NK-92 treated with Interleukin-12 subunit alpha and Interleukin-12 subunit beta, amount 100 ng/mL, for 24 hours (cell line): ENCODE data around the gene MCF2L.

Source experiments
- DNase-seq: peaks from one replicate; lab custom pipeline; 2025; lab: John Stamatoyannopoulos, UW

The MCF2L gene

DNA sequence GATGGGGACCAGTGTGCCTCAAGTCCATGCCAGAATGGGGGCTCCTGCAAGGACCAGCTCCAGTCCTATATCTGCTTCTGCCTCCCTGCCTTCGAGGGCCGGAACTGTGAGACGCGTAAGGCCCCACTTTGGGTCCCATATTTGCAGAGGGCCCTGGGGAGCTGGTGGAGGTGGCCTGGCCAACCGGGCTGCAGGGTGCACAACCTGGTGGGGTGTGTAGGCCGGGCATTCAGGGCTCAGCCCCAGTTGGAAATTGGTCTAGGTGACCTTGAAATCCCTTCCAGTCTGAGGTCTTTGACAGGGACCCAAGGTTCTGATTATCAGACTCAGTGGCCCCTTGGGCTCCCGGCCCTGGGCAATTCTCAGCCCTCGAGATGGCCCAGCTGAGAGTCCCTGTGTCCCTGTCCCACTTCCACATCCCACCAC lies 144.8 kb downstream of the MCF2L start:
- no peak for DNase-seq

DNA sequence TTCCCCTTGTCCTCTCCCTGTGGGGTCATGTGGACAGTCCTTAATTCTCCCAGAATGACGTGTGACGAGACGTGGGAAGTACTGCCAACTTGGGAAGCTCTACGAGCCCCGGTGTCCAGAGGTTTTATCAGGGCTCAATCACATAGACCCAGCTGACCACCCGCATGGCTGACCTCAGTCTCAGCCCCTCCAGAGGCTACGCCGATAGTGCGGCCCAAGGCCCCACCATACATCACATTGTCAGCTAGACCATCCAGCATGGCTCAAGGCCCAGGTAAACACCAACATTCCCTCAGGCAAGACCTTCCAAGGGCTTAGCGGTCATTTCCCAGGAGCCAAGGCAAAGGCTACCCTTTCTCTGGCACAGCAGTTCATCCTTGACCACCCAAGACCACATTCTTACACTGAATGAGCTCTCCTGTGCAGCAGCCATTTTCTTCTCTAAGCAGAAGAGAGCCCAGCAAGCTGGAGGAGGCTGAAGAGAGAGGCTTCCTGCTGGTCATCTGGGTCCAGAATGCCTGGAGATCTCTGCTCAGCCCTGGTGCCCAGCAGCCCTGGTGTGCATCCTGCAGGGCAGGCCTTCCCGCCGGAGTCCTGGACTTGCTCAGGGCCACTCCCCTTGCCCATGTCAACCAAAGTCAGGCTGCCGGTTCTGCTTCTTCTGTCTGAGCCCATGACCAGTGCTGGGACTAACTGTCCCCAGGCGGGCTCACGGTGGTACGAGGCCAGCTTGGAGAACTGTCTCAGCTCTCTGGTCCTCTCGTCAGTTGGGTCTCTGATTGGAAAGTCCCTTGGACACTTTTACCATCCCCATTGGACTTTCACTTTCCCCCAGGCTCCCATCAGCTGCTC lies 145.7 kb downstream of the MCF2L start:
- DNase-seq = no peak

DNA sequence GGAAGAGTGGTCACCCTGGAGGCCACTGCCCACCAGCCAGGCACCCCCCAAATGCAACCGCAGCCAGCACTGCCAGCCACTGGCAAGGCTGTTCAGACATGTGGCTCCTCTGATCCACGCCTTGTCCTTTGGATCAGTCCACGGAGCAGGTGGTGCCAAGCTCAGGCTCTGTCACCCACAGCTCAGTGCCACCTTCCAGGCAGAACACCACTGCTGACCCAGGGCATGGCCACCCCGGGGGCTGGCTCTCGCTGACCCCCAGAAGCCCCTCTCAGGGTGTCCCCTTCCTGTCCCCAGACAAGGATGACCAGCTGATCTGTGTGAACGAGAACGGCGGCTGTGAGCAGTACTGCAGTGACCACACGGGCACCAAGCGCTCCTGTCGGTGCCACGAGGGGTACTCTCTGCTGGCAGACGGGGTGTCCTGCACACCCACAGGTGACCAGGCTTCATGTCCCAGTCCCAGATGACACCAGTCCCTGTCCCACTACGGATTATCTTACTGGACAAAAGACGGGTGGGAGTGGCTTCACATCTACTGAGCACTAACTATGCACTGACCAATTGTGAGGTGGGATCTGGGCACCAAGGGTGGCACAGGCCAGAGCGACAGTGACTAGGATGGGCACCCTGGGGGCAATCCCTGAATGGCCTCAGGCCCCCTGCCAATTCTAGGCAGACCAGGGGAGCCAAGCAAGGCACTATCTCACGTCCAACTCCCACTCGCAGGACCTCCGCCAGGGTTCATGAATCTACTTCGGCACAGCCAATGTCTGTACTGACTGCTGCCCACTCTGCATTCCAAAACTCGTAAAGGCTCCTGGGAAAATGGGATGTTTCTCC lies 146.6 kb downstream of the MCF2L start:
- DNase-seq = no peak

DNA sequence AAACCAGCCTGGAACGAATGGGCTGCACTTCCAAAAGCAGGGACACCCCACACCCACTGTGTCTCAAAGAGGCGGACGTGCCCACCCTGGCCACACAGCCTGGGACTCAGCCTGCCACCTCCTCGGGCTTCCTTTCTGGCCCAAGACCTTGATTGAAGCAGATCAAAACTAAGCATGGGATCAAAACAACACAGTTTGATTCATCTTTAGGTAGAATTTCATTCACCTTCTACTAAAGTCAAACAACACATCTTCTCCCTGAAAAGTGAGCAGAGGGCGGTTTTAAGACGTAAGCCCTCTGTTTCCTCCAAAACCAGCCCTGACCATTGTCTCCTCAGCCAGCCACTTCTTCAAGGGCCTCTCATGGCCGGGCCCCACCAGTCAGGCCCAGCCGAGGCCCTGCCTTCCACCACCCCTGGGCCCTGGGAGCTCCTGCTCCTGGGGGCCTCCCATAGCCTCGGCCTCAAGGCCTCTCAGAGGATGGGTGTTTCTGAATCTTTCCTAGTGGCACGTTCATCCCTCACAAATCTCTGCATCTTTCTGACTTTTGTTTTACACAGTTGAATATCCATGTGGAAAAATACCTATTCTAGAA lies 147.3 kb downstream of the MCF2L start:
- DNase-seq = no peak

DNA sequence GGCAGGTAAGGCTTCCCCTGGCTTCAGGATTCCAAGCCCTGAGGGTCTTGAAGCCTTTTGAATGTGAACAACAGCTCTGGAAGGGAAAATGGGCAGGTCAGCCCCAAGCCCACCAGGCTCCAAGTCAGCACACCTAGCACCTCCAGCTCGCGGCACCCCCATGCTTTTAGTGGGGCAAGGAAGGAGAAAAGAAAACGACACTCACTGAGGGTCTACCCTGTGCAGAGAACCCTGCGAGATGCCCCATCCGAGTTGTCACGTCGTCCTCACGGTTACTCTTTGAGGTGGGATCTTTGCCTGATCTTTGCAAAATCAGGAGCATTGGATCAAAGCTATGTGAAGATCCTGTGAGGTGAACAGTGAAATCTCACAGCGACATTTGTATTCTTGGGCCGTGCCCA lies 147.9 kb downstream of the MCF2L start:
- no peak for DNase-seq

DNA sequence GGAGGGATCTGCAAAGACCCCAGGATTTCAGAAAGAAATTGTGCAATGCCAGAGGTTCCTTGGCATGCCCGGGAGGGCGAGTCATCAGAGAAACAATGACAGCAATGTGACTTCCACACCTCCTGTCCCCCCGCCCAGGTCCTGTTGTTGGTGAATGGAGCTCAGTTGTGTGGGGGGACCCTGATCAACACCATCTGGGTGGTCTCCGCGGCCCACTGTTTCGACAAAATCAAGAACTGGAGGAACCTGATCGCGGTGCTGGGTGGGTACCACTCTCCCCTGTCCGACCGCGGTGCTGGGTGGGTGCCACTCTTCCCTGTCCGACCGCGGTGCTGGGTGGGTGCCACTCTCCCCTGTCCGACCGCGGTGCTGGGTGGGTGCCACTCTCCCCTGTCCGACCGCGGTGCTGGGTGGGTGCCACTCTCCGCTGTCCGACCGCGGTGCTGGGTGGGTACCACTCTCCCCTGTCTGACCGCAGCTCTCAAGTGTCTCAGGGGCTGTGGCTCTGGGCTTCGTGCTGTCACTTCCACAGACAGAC lies 148.4 kb downstream of the MCF2L start:
- no peak for DNase-seq

DNA sequence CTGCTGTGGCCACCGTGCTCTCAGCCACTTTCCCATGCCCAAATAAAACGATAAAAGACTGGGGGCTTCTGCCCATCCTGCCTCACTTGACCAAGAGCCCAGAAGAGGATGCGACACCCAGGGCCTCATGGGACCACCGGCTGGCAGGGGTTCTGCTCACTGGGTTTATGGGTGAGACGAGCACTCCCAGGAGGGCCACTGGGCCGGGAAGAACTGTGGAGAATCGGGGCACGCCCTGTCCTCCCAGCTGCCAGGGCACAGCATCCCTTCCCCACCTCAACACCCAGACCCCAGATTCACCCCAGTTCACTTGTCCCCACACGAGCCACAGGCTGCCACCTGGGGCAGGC lies 148.9 kb downstream of the MCF2L start:
- DNase-seq = no peak

DNA sequence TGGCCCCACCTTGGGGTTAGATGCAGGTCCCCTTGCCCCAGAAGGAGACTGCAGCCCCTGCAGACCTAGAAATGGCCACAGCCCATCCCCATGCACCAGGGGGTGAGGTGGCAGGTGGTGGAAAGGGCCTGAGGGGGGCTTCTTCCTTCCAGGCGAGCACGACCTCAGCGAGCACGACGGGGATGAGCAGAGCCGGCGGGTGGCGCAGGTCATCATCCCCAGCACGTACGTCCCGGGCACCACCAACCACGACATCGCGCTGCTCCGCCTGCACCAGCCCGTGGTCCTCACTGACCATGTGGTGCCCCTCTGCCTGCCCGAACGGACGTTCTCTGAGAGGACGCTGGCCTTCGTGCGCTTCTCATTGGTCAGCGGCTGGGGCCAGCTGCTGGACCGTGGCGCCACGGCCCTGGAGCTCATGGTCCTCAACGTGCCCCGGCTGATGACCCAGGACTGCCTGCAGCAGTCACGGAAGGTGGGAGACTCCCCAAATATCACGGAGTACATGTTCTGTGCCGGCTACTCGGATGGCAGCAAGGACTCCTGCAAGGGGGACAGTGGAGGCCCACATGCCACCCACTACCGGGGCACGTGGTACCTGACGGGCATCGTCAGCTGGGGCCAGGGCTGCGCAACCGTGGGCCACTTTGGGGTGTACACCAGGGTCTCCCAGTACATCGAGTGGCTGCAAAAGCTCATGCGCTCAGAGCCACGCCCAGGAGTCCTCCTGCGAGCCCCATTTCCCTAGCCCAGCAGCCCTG lies 149.4 kb downstream of the MCF2L start:
- DNase-seq = no peak

DNA sequence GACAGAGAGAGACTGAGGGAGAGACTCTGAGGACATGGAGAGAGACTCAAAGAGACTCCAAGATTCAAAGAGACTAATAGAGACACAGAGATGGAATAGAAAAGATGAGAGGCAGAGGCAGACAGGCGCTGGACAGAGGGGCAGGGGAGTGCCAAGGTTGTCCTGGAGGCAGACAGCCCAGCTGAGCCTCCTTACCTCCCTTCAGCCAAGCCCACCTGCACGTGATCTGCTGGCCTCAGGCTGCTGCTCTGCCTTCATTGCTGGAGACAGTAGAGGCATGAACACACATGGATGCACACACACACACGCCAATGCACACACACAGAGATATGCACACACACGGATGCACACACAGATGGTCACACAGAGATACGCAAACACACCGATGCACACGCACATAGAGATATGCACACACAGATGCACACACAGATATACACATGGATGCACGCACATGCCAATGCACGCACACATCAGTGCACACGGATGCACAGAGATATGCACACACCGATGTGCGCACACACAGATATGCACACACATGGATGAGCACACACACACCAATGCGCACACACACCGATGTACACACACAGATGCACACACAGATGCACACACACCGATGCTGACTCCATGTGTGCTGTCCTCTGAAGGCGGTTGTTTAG lies 150.3 kb downstream of the MCF2L start:
- no peak for DNase-seq

DNA sequence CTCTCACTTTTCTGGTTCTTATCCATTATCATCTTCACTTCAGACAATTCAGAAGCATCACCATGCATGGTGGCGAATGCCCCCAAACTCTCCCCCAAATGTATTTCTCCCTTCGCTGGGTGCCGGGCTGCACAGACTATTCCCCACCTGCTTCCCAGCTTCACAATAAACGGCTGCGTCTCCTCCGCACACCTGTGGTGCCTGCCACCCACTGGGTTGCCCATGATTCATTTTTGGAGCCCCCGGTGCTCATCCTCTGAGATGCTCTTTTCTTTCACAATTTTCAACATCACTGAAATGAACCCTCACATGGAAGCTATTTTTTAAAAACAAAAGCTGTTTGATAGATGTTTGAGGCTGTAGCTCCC lies 150.8 kb downstream of the MCF2L start:
- DNase-seq = no peak

DNA sequence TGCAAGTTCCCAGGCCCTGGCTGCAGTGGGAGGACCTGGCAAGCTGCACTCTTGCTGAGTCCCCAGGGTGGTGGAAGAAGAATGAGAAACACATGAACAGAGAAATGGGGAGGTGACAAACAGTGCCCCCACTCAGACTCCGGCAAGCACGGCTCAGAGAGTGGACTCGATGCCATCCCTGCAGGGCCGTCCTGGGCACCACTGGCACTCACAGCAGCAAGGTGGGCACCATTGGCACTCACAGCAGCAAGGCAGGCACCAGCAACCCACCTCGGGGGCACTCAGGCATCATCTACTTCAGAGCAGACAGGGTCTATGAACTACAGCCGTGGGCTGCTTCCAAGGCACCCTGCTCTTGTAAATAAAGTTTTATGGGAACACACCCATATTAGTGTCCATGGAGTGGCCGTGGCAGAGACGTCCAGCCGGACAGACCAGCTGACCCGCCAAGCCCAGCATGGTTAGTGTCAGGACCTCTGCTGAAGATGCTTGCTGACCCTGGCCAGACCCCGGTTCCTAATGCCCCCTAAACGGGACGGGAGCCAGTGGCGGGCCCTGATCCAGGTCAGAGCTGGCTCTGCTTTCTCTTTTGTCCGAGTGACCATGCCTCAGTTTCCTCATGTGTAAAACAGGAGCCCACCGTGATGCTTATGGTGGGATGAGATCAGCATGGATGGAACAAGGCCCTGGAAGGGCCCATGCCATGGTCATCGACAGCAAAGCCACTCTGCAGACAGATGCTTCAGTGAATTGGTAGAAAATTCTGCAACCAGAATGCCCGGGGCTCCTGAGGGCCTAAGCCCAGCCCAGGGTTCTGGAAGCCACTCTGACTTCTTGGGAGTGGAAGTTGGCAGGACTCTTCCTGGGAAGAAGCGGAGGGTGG lies 151.5 kb downstream of the MCF2L start:
- DNase-seq = no peak

DNA sequence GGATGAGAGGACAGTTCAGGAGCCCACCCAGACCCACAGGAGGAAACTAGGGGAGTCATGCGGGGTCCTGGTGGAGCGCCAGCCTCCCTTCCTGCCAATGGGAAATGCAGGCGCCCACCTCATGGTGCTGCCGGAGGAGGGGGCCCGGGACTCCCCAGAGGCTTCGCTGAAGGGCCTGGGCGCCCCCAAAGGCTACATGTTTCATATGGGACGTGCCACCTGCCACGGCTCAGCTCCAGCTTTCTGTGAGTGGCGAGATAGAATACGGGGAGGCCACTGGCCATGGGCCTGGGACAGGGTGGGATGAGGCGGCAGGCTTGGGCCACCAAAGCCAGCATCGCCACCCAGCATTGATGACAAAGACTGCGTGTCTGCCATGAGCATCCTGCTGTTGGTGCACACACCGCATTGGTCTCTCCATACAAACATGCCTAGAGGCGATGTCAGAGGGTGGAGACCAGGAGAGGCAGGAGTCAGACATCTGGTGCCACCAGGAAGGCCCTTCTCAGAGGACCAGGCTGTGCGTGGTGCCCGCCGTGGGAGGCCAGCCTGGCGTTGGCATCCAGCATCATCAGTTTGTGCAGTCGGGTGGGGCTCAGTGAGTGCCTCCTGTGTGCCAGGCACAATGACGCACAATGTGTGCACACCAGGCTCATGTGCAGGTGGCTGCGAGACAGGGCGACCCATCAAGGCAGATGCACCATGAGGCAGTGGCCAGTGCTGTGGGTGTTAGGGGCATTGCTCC lies 152.3 kb downstream of the MCF2L start:
- no peak for DNase-seq

DNA sequence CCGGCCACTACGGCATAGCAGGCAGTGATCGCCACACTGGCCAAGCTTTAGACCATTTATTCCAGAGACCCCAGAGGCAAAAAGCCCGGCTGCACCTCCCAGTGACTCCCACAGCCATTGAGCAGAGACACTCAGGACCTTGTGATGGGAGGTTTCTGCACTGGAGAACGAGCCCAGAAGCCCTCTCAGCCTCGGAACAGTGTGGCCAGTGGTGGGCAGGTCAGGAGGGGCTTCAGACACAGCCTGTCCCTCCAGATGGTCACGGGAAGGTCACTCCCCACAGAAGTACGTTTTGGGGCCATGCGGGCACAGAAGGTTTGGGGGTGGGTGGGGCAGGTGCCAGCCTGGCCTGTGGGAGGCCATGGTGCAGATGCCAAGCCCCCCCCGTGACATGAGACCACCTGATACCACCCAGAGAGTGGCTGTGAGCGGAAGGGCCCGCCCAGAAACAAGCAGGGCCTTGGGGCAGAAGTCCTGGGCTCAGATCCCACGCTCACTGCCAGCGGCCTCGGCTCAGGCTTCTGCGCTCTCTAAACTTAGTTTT lies 153.0 kb downstream of the MCF2L start:
- no peak for DNase-seq

DNA sequence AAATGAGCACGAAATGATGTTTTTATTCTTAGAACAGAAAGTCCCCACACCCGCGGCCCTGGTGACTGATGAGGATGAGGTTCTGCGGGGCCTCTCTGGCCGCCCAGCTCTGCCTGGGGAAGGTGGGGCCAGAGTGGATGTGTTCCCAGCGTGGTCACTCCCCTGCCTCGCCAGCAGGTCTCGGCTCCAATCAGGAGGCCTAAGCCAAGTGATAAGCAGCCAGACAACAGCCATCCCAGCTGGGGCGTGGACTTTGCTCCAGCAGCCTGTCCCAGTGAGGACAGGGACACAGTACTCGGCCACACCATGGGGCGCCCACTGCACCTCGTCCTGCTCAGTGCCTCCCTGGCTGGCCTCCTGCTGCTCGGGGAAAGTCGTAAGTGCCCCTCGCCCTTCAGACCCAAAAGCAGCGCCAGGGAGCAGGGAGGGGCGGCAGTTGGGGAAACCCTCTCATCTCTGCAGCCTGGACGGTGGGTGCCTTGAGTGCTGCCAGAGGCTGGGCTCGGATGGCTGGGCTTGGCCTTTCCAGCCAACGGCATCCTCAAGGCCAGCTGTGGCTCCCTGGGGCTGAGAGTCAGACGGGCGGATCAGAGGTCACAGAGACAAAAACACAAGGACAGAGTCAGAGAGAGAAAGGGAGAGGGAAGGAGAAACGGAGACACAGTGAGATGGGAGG lies 153.7 kb downstream of the MCF2L start, which contains the start of gene F10:
Gene F10 (plus strand): TSS at position 250 of the 676 bp plus-strand sequence. CDS start 57 bp downstream, at position 307.
- no peak for DNase-seq

DNA sequence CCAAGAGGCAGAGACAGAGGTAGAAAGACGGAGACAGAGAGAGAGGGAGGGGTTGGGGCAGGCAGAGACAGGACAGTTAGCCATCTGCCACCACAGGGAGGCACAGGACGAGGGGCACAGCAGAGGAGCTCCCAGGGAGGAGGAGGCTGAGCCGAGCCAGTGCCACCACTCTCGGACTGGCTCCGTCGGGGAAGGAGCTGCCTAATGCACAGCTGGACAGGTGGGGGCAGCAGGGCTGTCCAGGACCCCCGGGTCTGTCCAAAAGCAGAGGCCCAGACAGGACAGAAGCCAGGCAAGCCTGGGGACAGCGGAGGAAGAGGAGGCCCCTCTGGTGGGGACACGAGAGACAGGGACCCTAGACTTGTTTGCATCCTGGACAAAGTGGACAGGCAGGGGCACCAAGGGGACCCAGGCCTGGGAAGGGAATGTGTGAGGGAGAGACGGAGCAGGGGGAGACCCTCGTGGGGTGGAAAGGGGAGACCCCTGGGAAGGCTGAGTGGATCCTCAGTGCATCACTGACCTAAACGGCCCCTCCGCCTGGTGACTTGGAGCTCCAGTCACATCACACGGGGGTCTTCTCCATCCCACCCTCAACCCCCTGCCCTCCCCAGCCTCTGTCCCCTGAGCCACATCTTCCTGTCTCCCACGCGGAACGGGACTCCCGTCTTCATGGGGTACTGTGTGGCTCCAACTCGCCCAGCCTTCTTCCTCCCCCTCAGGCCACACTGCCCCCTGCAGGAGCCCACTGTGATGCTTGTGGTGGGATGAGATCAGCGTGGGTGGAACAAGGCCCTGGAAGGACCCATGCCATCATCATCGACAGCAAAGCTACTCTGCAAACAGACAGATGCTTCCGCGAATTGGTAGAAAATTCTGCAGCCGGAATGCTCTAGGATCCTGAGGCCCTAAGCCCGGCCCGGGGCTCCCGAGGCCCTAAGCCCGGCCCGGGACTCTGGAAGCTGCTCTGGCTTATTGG lies 154.5 kb downstream of the MCF2L start:
- DNase-seq = no peak

DNA sequence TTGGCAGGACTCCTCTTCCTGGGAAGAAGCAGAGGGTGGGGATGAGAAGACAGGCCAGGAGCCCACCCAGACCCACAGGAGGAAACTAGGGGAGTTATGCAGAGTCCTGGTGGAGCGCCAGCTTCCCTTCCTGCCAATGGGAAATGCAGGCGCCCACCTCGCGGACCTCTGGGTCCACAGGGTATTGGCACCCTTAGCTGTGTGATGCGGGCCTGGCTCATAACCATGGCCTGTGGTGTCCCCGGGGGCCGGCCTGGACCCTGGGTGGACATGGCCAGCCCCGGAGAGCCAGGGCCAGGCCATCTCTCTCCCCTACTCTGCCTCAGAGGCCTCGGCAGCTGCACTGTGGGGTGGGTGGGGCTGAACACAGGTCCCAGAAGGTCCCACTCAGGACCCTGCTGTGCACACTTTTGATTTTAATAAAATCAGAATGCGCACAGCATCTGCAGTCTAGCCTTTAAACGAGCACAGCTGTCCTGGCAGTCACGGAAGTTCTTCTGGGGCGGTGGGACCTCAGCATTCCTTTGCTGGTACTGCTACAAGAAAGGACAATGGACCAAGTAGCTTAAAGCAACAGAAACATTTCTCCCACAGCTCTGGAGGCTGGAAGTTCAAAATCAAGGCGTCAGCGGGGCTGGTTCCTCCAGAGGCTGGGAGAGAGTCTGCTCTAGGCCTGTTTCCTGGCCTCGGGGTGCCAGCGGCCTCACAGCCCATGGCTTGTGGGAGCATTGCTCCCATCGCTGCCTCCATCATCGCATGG lies 155.4 kb downstream of the MCF2L start:
- no peak for DNase-seq
